Heart left ventricle (tissue), 16 donors: Measurements from ENCODE around the gene SPRY2. TPM values are rescaled to one million over a fixed set of nuclear protein-coding genes. Genes with fewer than 3 reads are reported as not detected.

Experiments
- ATAC-seq, 4 donors: fragments of 200-7000 bp; cut with Tn5 transposase; one replicate each; pipeline ENCODE4 v1.9.1; 2020 to 2022; ENCODE audit warnings: moderate library complexity in 4 of 4, mild to moderate bottlenecking in 3 of 4, moderate number of reproducible peaks in 1 of 4
- DNase-seq, 5 donors: peaks; one replicate each; pipeline ENCODE4 v3.0.0-alpha.2; 2020
- H3K27ac ChIP-seq, 12 donors: fragments of 200-600 bp; sonication (generic) in 4 of 12; one replicate each; pipeline versions ENCODE4 v1.5.0 to v1.8.0; 2016 to 2022; ENCODE audit warnings: mild to moderate bottlenecking in 2 of 12
- H3K27me3 ChIP-seq, 9 donors: fragments of 200-600 bp; sonication (generic) in 2 of 9; one replicate each; pipeline versions ENCODE4 v1.5.1 to v1.8.0; 2016 to 2022; ENCODE audit warnings: mild to moderate bottlenecking in 3 of 9
- H3K36me3 ChIP-seq, 9 donors: fragments of 200-600 bp; sonication (generic) in 2 of 9; one replicate each; pipeline versions ENCODE4 v1.5.0 to v1.8.0; 2018 to 2022; ENCODE audit warnings: mild to moderate bottlenecking in 2 of 9
- H3K4me1 ChIP-seq, 12 donors: fragments of 200-600 bp; sonication (generic) in 4 of 12; one replicate each; pipeline versions ENCODE4 v1.5.0 to v1.8.0; 2016 to 2022; ENCODE audit warnings: mild to moderate bottlenecking in 3 of 12
- H3K4me3 ChIP-seq, 12 donors: fragments of 200-600 bp; sonication (generic) in 4 of 12; one replicate each; pipeline versions ENCODE4 v1.5.0 to v1.8.0; 2017 to 2022; ENCODE audit warnings: mild to moderate bottlenecking in 9 of 12, moderate library complexity in 4 of 12
- H3K9me3 ChIP-seq, 12 donors: fragments of 200-600 bp; sonication (generic) in 4 of 12; one replicate each; pipeline versions ENCODE4 v1.5.0 to v1.8.0; 2016 to 2022; ENCODE audit warnings: mild to moderate bottlenecking in 1 of 12
- POLR2A ChIP-seq, 2 donors: fragments of 450-650 bp; IDR thresholded peaks; one replicate each; pipeline ENCODE4 v1.6.1; 2017; ENCODE audit warnings: antibody characterized with exemption in 2 of 2, mild to moderate bottlenecking in 2 of 2, moderate library complexity in 2 of 2
- WGBS, 4 donors: extraction: QIAGEN DNeasy Blood & Tissue Kit in 2 of 4; methylation state at CpG; one replicate each; pipeline versions ENCODE4 v1.1.5 to v1.1.7; 2013 to 2018; 5-methylcytosine and 5-hydroxymethylcytosine counted together
- intact Hi-C, 10 donors: fragments of 100-400 bp; cut with DNase I; formaldehyde crosslinking; loops; one replicate each; pipeline versions ENCODE4 v1.11.1 to v1.14.2; 2022
- polyA plus RNA-seq, 2 donors: library from polyadenylated mRNA; stranded (reverse); fragments of 200-250 nt; gene quantifications; one replicate each; pipeline ENCODE4 v1.2.3, GENCODE V29; 2013
- total RNA-seq, 9 donors: library from RNA; depleted of rRNA in 2 of 9; stranded (reverse); fragments of >200 nt in 2 of 9; fragmentation: NEBNext Ultra II Directional in 3 of 9; extraction: Animal tissue kit (Norgen Biotek cat#: 25700) in 3 of 9; gene quantifications; one replicate each; pipeline versions ENCODE4 v1.1.0 to v1.2.4, GENCODE V29; 2016 to 2023
- TF ChIP-seq, protein P1 (sequence below), 12 donors: fragments of 200-600 bp; sonication (generic) in 4 of 12; IDR thresholded peaks; one replicate each; pipeline versions ENCODE4 v1.5.0 to v1.8.0; 2018 to 2022; ENCODE audit warnings: antibody characterized with exemption in 12 of 12, mild to moderate bottlenecking in 5 of 12
- donor health status: ischemic (EF 13 %, LVEDD 7.1; RV severe dilation, severe dysfunction).
- donor health status: healthy with polysubstance abuse.
- donor health status: DM: no; HTN: yes; CAD: no.
- donor health status: DM: no; HTN: no; CAD: no.
- donor health status: ischemic (EF 25% LVEDD 6.9; RV normal size, moderate dysfunction).
- donor health status: ischemic (EF 25% LVEDD 5.7; RV mildly dilated, moderate dysfunction).
- donor health status: healthy.
- donor health status: DM: yes; HTN: yes; CAD: no.
- donor health status: ischemic (EF 35%, LVEDD 5.7; RV mildly dilated, moderate dysfunction).
- donor health status: nonischemic (EF 11% LVEDD 7.7; RV severe dilation, severe dysfunction).
- donor health status: DM: yes; HTN: yes; CAD: no.
- donor health status: PGD.
- donor health status: ischemic (EF 29% LVEDD 5.4; RV normal size, mild dysfunction).
- donor health status: nonischemic (EF 23%, LVEDD 6.1; RV moderate dilation, normal function).

Gene SPRY2
- total and polyA plus RNA-seq, 11 donors: 18.0 to 48.6 (median 31.7) TPM

DNA sequence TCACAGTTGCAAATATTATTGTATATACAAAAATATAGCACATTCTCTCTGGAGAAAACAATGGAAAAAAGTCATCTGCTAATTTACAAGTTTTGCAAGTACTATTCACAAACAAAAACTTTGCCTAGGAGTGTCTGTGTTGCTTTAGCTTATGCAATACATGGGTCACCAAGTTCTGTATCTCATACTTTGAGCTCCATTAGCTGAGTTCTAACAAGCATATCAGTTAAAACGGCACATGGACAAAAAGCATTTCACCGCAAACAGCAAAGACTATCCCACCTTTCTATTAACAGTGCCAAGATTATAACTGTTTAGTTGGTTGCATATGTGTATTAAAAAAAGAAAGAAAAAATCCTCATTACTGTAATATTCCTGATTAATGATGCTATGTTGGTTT is 4.6 kb downstream of the SPRY2 start:
- TF ChIP-seq POLR2A (IDR thresholded peaks at IDR 0.05): no peak
- TF ChIP-seq, protein P1, sequence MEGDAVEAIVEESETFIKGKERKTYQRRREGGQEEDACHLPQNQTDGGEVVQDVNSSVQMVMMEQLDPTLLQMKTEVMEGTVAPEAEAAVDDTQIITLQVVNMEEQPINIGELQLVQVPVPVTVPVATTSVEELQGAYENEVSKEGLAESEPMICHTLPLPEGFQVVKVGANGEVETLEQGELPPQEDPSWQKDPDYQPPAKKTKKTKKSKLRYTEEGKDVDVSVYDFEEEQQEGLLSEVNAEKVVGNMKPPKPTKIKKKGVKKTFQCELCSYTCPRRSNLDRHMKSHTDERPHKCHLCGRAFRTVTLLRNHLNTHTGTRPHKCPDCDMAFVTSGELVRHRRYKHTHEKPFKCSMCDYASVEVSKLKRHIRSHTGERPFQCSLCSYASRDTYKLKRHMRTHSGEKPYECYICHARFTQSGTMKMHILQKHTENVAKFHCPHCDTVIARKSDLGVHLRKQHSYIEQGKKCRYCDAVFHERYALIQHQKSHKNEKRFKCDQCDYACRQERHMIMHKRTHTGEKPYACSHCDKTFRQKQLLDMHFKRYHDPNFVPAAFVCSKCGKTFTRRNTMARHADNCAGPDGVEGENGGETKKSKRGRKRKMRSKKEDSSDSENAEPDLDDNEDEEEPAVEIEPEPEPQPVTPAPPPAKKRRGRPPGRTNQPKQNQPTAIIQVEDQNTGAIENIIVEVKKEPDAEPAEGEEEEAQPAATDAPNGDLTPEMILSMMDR (IDR thresholded peaks at IDR 0.05): no peak
- H3K27ac ChIP-seq: peak overlapping the region in 11 of 12 donors; percentile 89 to 100 (median 98)
- H3K36me3 ChIP-seq: peaks cover 0 to 64% (median 32%) of the 10 kb centered on the region in 9 donors
- peaks cover 0 to 35% (median 15%) of the 10 kb centered on the region in 12 donors for H3K4me1 ChIP-seq
- ATAC-seq (no peak), DNase-seq (no peak)
- no peaks in the 10 kb centered on the region for H3K9me3 ChIP-seq
- no peaks in the 10 kb centered on the region for H3K27me3 ChIP-seq
- intact Hi-C loops: loop anchor here (5.0 to 10.0 kb wide), 9 partner anchors 94 to 792 kb away; no protein-coding TSS in a partner anchor
- WGBS, 4 donors: 18 to 30% (median 25%) methylated on average over 2 of the region's 2 CpGs
- peak overlapping the region; percentile 69 to 97 (median 94) for H3K4me3 ChIP-seq

DNA sequence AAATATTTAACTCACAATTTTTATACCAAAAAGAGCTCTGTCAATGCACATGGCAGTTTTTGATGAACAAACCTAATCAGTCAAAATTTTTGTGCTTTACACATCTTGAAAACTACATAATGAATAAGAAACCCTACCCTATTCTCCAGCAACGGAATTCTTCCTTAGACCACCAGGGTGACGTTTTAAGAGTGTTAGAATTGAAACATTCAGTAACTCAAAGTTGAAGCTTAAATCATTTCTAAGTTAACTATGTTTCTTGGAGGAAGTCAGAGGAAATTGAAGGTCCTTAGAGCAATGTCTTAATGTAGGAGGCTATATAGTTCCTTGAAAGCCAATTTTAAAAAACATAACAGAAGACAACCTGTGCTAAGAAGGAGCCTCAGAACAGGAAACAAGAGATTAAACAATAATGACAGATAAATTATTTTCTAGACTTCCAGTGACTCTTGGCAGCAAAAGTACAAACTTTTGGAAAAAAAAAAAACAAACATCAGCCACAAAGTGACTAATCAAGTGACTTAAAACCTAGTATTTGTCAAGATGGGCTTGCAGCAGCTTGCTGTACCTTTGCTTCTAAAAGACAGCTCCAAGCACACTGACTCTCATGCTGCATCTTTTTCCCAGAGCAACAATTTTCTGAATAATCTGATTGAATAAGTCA is 6.2 kb downstream of the SPRY2 start:
- Histone ChIP-seq H3K9me3 (no peaks in the 10 kb centered on the region), H3K4me3 (peak overlapping the region in 7 of 12 donors; percentile 1 to 97 (median 77)), H3K27me3 (no peaks in the 10 kb centered on the region), H3K4me1 (peaks cover 0 to 41% (median 15%) of the 10 kb centered on the region in 12 donors), H3K27ac (peak overlapping the region in 5 of 12 donors; percentile 5 to 100 (median 6)), H3K36me3 (peaks cover 0 to 66% (median 32%) of the 10 kb centered on the region in 9 donors)
- intact Hi-C loops: loop anchor here (5.0 to 10.0 kb wide), 9 partner anchors 92 to 790 kb away; no protein-coding TSS in a partner anchor
- WGBS, 4 donors: 38 to 42% (median 40%) methylated on average over 2 of the region's 2 CpGs
- TF ChIP-seq, protein P1 (IDR thresholded peaks at IDR 0.05): no peak
- no peak for TF ChIP-seq POLR2A (IDR thresholded peaks at IDR 0.05)
- ATAC-seq (no peak), DNase-seq (no peak)

DNA sequence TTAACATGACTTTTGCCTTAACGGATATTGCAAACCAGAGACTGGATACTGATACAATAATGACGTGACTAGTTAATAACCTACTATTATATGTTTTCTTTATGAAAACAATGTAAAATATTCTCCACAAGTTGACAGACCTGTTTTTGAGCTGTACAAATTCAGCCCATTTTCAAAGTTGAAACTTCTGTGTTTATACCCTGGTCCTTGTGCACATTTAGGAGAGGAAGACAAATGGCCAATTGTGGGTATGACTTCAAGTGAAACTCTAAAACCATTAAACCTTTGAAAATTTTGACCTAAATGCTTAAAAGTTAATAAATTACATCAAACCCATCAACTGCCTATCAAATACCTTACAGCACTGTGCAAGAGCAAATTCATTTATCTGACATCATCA is 8.9 kb downstream of the SPRY2 start:
- no peak overlapping the region for H3K4me3 ChIP-seq
- DNase-seq (no peak), ATAC-seq (no peak)
- H3K27ac ChIP-seq: no peak overlapping the region
- peaks cover 0 to 59% (median 28%) of the 10 kb centered on the region in 9 donors for H3K36me3 ChIP-seq
- no peaks in the 10 kb centered on the region for H3K9me3 ChIP-seq
- 90 to 96% (median 95%) methylated on average over 2 of the region's 2 CpGs for WGBS, 4 donors
- no peaks in the 10 kb centered on the region for H3K27me3 ChIP-seq
- TF ChIP-seq, protein P1 (IDR thresholded peaks at IDR 0.05): no peak
- no peak for TF ChIP-seq POLR2A (IDR thresholded peaks at IDR 0.05)
- intact Hi-C loops: loop anchor here in 4 of 10 donors (10.0 kb wide), 3 partner anchors 297 to 787 kb away; no protein-coding TSS in a partner anchor
- peaks cover 0 to 37% (median 11%) of the 10 kb centered on the region in 12 donors for H3K4me1 ChIP-seq

DNA sequence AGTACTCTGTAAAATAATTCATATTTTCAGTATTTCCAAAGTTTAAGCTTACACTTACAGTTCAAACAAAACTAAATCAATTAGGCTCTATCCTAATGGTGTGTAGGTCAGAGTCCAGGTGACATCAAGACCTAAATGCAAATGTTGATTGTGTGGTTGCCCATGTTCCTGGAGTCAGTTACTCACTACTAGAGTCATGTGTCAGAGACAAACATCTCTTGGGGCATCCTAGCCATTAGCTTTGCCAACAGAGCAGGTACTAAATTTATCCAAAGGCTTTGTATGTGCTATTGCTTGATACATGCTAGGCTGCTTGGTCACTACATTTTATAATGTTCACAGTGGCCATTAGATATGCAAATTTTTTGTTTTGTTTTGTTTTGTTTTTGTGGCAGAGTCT is 11.7 kb downstream of the SPRY2 start:
- peaks cover 0 to 34% (median 10%) of the 10 kb centered on the region in 9 donors for H3K36me3 ChIP-seq
- H3K4me1 ChIP-seq: peaks cover 0 to 15% (median 0%) of the 10 kb centered on the region in 12 donors
- intact Hi-C loops: no loop called here
- H3K9me3 ChIP-seq: no peaks in the 10 kb centered on the region
- ATAC-seq (peak; percentile 27 to 61 (median 39)), DNase-seq (no peak)
- no peak overlapping the region for H3K4me3 ChIP-seq
- no peak overlapping the region for H3K27ac ChIP-seq
- no peaks in the 10 kb centered on the region for H3K27me3 ChIP-seq
- TF ChIP-seq, protein P1 (IDR thresholded peaks at IDR 0.05): no peak
- TF ChIP-seq POLR2A (IDR thresholded peaks at IDR 0.05): no peak
